ENCODE data around the gene DOK5.

Gene DOK5

DNA sequence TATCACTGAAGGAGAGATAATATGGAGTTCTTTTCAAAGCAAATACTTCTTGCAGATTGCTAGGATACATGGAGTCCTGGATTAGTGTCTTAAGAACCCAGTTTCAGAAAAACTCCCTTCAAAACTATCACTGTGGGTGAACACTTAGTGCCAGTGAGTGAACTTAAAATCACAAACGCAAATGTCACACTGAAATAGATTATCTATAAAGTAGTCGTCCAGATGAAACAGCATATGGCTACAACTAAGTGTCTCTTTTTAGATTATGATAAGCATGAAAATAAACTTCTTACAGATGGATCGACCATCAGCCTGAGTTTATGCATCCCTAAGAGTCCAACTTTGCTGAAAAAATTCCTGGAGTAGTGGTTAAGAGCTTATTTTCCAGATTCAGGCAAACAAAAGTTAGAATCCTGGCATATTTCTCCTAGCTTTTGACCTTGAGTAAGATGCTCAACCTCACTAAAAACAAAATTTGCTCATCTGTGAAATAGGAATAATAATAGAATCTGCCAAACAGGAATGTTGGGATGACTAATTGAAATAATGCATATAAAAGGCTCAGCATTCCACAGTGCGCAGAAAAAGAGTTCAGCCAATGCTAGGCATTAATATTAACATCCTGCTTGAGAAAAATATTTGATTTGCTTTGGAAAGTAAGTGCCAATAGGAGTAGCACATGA lies 70.4 kb downstream of the DOK5 start:
- H3K27ac ChIP-seq = no peak overlapping the region
- TF ChIP-seq, protein P1, sequence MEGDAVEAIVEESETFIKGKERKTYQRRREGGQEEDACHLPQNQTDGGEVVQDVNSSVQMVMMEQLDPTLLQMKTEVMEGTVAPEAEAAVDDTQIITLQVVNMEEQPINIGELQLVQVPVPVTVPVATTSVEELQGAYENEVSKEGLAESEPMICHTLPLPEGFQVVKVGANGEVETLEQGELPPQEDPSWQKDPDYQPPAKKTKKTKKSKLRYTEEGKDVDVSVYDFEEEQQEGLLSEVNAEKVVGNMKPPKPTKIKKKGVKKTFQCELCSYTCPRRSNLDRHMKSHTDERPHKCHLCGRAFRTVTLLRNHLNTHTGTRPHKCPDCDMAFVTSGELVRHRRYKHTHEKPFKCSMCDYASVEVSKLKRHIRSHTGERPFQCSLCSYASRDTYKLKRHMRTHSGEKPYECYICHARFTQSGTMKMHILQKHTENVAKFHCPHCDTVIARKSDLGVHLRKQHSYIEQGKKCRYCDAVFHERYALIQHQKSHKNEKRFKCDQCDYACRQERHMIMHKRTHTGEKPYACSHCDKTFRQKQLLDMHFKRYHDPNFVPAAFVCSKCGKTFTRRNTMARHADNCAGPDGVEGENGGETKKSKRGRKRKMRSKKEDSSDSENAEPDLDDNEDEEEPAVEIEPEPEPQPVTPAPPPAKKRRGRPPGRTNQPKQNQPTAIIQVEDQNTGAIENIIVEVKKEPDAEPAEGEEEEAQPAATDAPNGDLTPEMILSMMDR (IDR thresholded peaks at IDR 0.05) = no peak
- TF ChIP-seq ZFX (IDR thresholded peaks at IDR 0.05; ENCODE audit: borderline replicate concordance) = no peak

DNA sequence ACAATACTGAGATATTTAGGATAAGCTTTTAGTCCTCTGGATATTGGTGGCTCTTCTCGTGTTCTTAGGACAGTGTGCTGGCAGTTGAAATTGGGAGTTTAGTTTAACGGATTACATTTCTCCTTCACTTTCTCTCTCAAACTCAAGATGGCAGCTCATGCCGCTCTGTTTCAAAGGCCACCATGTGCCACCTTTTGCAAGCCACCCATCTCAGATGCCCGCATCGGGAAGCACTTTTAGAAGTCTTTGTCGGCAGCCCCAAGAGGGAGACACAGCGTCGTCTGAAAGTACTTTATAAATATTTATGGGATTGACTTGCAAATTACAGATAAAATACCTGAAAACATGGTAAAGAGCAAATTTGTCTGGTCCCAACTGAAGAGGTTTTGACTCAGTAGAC lies 73.5 kb downstream of the DOK5 start:
- H3K27ac ChIP-seq = no peak overlapping the region
- TF ChIP-seq, protein P1 (IDR thresholded peaks at IDR 0.05) = no peak
- TF ChIP-seq ZFX (IDR thresholded peaks at IDR 0.05; ENCODE audit: borderline replicate concordance) = no peak

- no peak overlapping the region for H3K27ac ChIP-seq
- TF ChIP-seq, protein P1 (IDR thresholded peaks at IDR 0.05) = no peak
- no peak for TF ChIP-seq ZFX (IDR thresholded peaks at IDR 0.05; ENCODE audit: borderline replicate concordance)
These were observed 74.4 kb downstream of the DOK5 start for GRCh38 chr20:54549658-54550326.

DNA sequence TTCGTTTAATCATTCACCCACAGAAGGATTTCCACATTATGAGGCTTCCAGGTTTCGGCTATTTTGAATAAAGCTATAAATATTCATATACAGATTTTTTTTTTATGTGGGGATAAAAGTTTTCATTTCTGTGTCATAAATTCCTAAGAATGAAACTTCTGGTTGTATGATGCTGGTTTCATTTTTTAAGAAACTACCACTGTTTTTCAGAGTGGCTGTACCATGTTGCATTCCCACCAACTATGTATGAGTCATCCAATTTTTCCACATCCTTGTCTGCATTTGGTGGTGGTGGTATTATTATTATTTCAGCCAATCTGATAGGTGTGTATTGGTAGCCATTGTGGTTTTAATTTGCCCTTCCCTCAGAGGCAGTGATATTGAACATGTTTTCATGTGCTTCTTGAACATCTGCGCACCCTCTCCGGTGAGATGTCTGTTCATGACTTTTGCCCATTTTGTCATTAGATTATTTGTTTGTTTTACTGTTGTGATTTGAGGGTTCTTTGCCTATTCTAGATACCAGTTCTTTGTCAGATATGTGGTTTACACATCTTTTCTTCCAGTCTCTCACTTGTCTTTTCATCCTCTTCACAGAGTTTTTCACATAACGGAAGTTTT lies 75.5 kb downstream of the DOK5 start:
- no peak for TF ChIP-seq ZFX (IDR thresholded peaks at IDR 0.05; ENCODE audit: borderline replicate concordance)
- TF ChIP-seq, protein P1 (IDR thresholded peaks at IDR 0.05) = no peak
- H3K27ac ChIP-seq = no peak overlapping the region

DNA sequence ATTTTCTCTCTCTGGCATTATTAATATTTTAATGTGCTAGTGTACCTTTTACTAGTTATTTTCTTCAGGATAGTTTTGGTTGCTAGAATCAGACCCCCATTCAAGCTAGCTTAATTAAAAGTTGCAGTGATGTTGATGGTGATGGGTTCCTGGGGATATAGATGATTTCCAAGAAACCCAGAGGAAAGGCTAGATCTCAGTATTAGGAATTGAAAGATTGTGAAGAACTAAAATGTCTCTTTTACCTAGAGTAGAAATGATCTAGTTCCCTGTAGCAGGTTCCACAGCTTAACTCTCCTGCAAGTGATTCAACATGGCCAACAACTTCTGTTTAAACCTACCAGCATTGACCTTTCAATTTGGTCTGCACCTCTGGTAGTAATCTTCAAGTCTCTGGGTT lies 78.6 kb downstream of the DOK5 start:
- H3K27ac ChIP-seq = no peak overlapping the region
- TF ChIP-seq ZFX (IDR thresholded peaks at IDR 0.05; ENCODE audit: borderline replicate concordance) = no peak
- TF ChIP-seq, protein P1 (IDR thresholded peaks at IDR 0.05) = no peak

DNA sequence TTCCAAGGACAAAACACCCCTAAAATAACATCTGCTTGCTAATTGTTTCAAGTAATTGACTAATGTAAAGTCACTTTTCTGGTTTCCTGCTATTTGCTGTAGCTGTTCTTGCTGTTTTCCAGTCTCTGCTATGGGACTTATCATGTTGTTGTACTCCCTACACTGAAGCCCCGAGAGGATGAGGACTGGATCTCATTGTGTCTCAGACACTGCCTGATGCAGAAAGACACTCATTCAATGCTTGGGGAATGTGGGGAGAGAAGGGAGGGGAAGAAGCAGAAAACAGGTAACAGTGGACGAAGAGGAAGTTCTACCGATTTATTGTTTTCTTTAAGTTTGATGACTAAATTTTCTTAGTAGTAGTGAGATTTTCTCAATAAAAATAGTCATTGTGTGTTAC lies 79.8 kb downstream of the DOK5 start:
- TF ChIP-seq, protein P1 (IDR thresholded peaks at IDR 0.05) = no peak
- no peak for TF ChIP-seq ZFX (IDR thresholded peaks at IDR 0.05; ENCODE audit: borderline replicate concordance)
- H3K27ac ChIP-seq = no peak overlapping the region

GRCh38 chr20:54556406-54556805 lies 81.0 kb downstream of the DOK5 start:
- TF ChIP-seq, protein P1 (IDR thresholded peaks at IDR 0.05) = no peak
- TF ChIP-seq ZFX (IDR thresholded peaks at IDR 0.05; ENCODE audit: borderline replicate concordance) = no peak

More at GRCh38 chr20:54556406-54556805, 81.0 kb downstream of the DOK5 start:
- H3K27ac ChIP-seq = no peak overlapping the region

All from 22Rv1 (cell line).